OCI-LY7 (cell line): ENCODE measurements around the gene SMPD2. TPM values are rescaled to one million over a fixed set of nuclear protein-coding genes. Genes with fewer than 3 reads are reported as not detected.

ENCODE experiments used
- BruUV-seq: library from RNA; stranded (reverse); fragments of 400-500 nt; replicated peaks from 2 replicates; lab custom pipeline; 2021; lab: Mats Ljungman, UMichigan
- CTCF ChIA-PET: fragments of 300-600 bp; sonication (Branson Sonifier 250); formaldehyde crosslinking; loops from one replicate; lab custom pipeline; 2022; ENCODE audit warnings: antibody characterized with exemption; ENCODE audit not compliant: unreplicated experiment; lab: Charles Lee
- POLR2A ChIA-PET: fragments of 300-600 bp; sonication (Branson Sonifier 250); formaldehyde crosslinking; loops from one replicate; lab custom pipeline; 2022; ENCODE audit warnings: antibody characterized with exemption; lab: Charles Lee
- DNase-seq: peaks from one replicate; pipeline ENCODE4 v3.0.0-alpha.2; 2015; ENCODE audit warnings: low spot score
- H2AFZ ChIP-seq: fragments of 200-600 bp; sonication (generic), shearing (Covaris generic); 2 replicates; pipeline ENCODE4 v1.6.1; 2014; ENCODE audit warnings: mild to moderate bottlenecking, antibody characterized with exemption, low read length, moderate library complexity
- H3K27ac ChIP-seq: fragments of 200-600 bp; sonication (generic); 2 replicates; pipeline ENCODE4 v1.5.1; 2014; ENCODE audit warnings: mixed run types, low read depth, mild to moderate bottlenecking, moderate library complexity, low read length, inconsistent platforms; ENCODE audit not compliant: poor library complexity, severe bottlenecking
- H3K36me3 ChIP-seq: fragments of 200-600 bp; sonication (generic); 2 replicates; pipeline ENCODE4 v1.6.1; 2014; ENCODE audit warnings: mild to moderate bottlenecking, antibody characterized with exemption, low read length, moderate library complexity, mixed read lengths; ENCODE audit not compliant: insufficient read depth
- H3K4me1 ChIP-seq: fragments of 200-600 bp; sonication (generic); 2 replicates; pipeline ENCODE4 v1.5.1; 2014; ENCODE audit warnings: mild to moderate bottlenecking, low read length; ENCODE audit not compliant: insufficient read depth, poor library complexity, severe bottlenecking
- H3K4me2 ChIP-seq: fragments of 200-600 bp; sonication (generic); 2 replicates; pipeline ENCODE4 v1.6.1; 2014; ENCODE audit warnings: mild to moderate bottlenecking, low read length
- H3K4me3 ChIP-seq: fragments of 200-600 bp; sonication (generic); 2 replicates; pipeline ENCODE4 v1.5.1; 2014; ENCODE audit warnings: mild to moderate bottlenecking, low read depth, low read length; ENCODE audit not compliant: poor library complexity, severe bottlenecking
- H3K79me2 ChIP-seq: fragments of 200-600 bp; sonication (generic); 2 replicates; pipeline ENCODE4 v1.6.1; 2016; ENCODE audit warnings: low read depth, mild to moderate bottlenecking, low read length, moderate library complexity, mixed read lengths; ENCODE audit not compliant: insufficient read depth
- H3K9me2 ChIP-seq: fragments of 200-600 bp; sonication (generic); 2 replicates; pipeline ENCODE4 v1.6.1; 2016; ENCODE audit warnings: mild to moderate bottlenecking, low read length, mixed read lengths; ENCODE audit not compliant: insufficient read depth
- H3K9me3 ChIP-seq: fragments of 200-600 bp; sonication (generic); 2 replicates; pipeline ENCODE4 v1.6.1; 2014; ENCODE audit warnings: mild to moderate bottlenecking, mixed run types, low read length, mixed read lengths
- H4K20me1 ChIP-seq: fragments of 200-600 bp; sonication (generic); 2 replicates; pipeline ENCODE4 v1.6.1; 2014; ENCODE audit warnings: mild to moderate bottlenecking, antibody characterized with exemption, low read length, moderate library complexity, mixed read lengths; ENCODE audit not compliant: insufficient read depth
- CTCF ChIP-seq: fragments of 200-600 bp; sonication (generic); conservative IDR thresholded peaks from 2 replicates; pipeline ENCODE4 v1.5.1; 2014; ENCODE audit warnings: mild to moderate bottlenecking, antibody characterized with exemption, low read length, moderate library complexity, mixed read lengths
- EZH2phosphoT487 ChIP-seq: fragments of 200-600 bp; sonication (generic); IDR thresholded peaks from 2 replicates; pipeline ENCODE4 v1.6.1; 2018; ENCODE audit warnings: low read depth, borderline replicate concordance, mild to moderate bottlenecking, mixed run types, antibody characterized with exemption, low read length, moderate library complexity, mixed read lengths
- intact Hi-C: fragments of 100-400 bp; cut with micrococcal nuclease; formaldehyde crosslinking; loops from one replicate; pipeline ENCODE4 v1.10.0; 2022; ENCODE audit not compliant: unreplicated experiment
- total RNA-seq, 2 experiments: library from RNA; depleted of rRNA in 1 of 2; stranded (reverse); fragments of >200 nt in 1 of 2; shearing (Covaris generic) in 1 of 2; gene quantifications; 2 replicates each; pipeline ENCODE4 v1.2.3, GENCODE V29; 2014 to 2022

Gene SMPD2
- total RNA-seq, 2 experiments from 2014 or later = 15.9 to 24.4 TPM

- Histone ChIP-seq H2AFZ (no peak overlapping the region), H3K27ac (no peak overlapping the region), H4K20me1 (no peaks in the 10 kb centered on the region), H3K36me3 (no peaks in the 10 kb centered on the region), H3K4me1 (peaks cover 6% of the 10 kb centered on the region), H3K4me3 (no peak overlapping the region), H3K9me2 (no peaks in the 10 kb centered on the region), H3K9me3 (no peaks in the 10 kb centered on the region), H3K79me2 (no peaks in the 10 kb centered on the region), H3K4me2 (no peak overlapping the region)
- DNase-seq = no peak
- TF ChIP-seq EZH2phosphoT487 = no peak
- TF ChIP-seq CTCF = no peak
- ChIA-PET CTCF (no interaction called here), POLR2A (interaction anchor here (0.6 to 1.5 kb wide), 3 partner anchors 27 to 52 kb away, joined by 3 to 5 read pairs (median 3); no protein-coding TSS in a partner anchor)
- intact Hi-C loops = no loop called here
- no TSS peak for BruUV-seq
These were observed 4.5 kb upstream of the SMPD2 start for GRCh38 chr6:109436041-109436440.

- H3K79me2 ChIP-seq = no peaks in the 10 kb centered on the region
- no peaks in the 10 kb centered on the region for H4K20me1 ChIP-seq
- peaks cover 41% of the 10 kb centered on the region for H3K36me3 ChIP-seq
- TSS peak; percentile 55 for BruUV-seq
- H3K9me3 ChIP-seq = no peaks in the 10 kb centered on the region
- peak overlapping the region; percentile 83 for H3K4me3 ChIP-seq
- ChIA-PET POLR2A (interaction anchor here (0.5 to 7.4 kb wide), 6 partner anchors 8 to 348 kb away, joined by 3 to 64 read pairs (median 3); partner anchors contain the start of genes CD164, MICAL1 and SESN1), CTCF (interaction anchor here (0.6 to 1.3 kb wide), 3 partner anchors 12 to 247 kb away, joined by 3 to 5 read pairs (median 3); no protein-coding TSS in a partner anchor)
- peak; percentile 42 for DNase-seq
- H2AFZ ChIP-seq = peak overlapping the region; percentile 76
- intact Hi-C loops = loop anchor here (2.0 kb wide), 1 partner anchor 42 kb away; the partner anchor contains the start of gene ZBTB24
- TF ChIP-seq CTCF = 0 out of 2 replicates have a peak, but pooled peaks have one; percentile 23
- no peak for TF ChIP-seq EZH2phosphoT487
- peak overlapping the region; percentile 83 for H3K4me2 ChIP-seq
- no peaks in the 10 kb centered on the region for H3K9me2 ChIP-seq
- peak overlapping the region; percentile 57 for H3K27ac ChIP-seq
- peaks cover 18% of the 10 kb centered on the region for H3K4me1 ChIP-seq
These were observed 719 bp downstream of the SMPD2 start for GRCh38 chr6:109441069-109441816.
